K562 (cell line): Measurements from ENCODE around the gene ACOX2.

Experiments
- CTCF ChIP-seq, 3 experiments: IDR thresholded peaks in 2 of 3; conservative IDR thresholded peaks in 1 of 3; 2 replicates each; pipeline ENCODE4 v1.5.1; 2011 to 2012; ENCODE audit warnings: low read length in 3 of 3, mild to moderate bottlenecking in 3 of 3, control low read depth in 2 of 3, improper control_type of control experiment in 1 of 3, inconsistent platforms in 1 of 3, low read depth in 1 of 3, mixed read lengths in 1 of 3, moderate library complexity in 1 of 3; ENCODE audit not compliant: insufficient read depth in 2 of 3
- JUN ChIP-seq, 2 experiments: sonication (generic) in 1 of 2; formaldehyde crosslinking in 1 of 2; IDR thresholded peaks; 2 replicates each; pipeline versions ENCODE4 v1.6.1 to v1.8.0; 2012 to 2022; ENCODE audit warnings: borderline replicate concordance in 2 of 2, mild to moderate bottlenecking in 2 of 2, improper control_type of control experiment in 1 of 2, low read depth in 1 of 2, low read length in 1 of 2, missing genetic modification reagents in 1 of 2
- ZZZ3 ChIP-seq: fragments of 450-650 bp; IDR thresholded peaks from 2 replicates; pipeline ENCODE4 v1.6.1; 2016; ENCODE audit warnings: antibody characterized with exemption, mild to moderate bottlenecking, moderate library complexity

GRCh38 chr3:58563386-58564035 is 26.5 kb upstream of the ACOX2 start:
- TF ChIP-seq CTCF (IDR thresholded peaks at IDR 0.05 in 2 of 3, conservative IDR thresholded peaks at IDR 0.05 in 1 of 3; ENCODE audit: insufficient read depth in 2 of 3, low read depth in 1 of 3, low read length in 3 of 3) (no peak), ZZZ3 (no peak), JUN (IDR thresholded peaks at IDR 0.05; ENCODE audit: borderline replicate concordance, low read depth, low read length) (no peak), JUN (CRISPR knock-in tag; IDR thresholded peaks at IDR 0.05; ENCODE audit: borderline replicate concordance) (no peak)
